NCI-H1092 treated with DMSO at 0.1 percent for 48 hours (cell line): ENCODE measurements around the gene LRRC47.
"Not testable (repeated sequence)": the region's sequence is repeated elsewhere in the genome, so short reads cannot be mapped to it uniquely, and the experiment has no call there.

Experiments used
- DNase-seq: peaks from one replicate; lab custom pipeline; 2025; lab: John Stamatoyannopoulos, UW

Gene LRRC47

GRCh38 chr1:3772027-3772714, 24.1 kb downstream of the LRRC47 start:
- DNase-seq = no peak

GRCh38 chr1:3771108-3772026, 24.9 kb downstream of the LRRC47 start:
- no peak for DNase-seq

DNA sequence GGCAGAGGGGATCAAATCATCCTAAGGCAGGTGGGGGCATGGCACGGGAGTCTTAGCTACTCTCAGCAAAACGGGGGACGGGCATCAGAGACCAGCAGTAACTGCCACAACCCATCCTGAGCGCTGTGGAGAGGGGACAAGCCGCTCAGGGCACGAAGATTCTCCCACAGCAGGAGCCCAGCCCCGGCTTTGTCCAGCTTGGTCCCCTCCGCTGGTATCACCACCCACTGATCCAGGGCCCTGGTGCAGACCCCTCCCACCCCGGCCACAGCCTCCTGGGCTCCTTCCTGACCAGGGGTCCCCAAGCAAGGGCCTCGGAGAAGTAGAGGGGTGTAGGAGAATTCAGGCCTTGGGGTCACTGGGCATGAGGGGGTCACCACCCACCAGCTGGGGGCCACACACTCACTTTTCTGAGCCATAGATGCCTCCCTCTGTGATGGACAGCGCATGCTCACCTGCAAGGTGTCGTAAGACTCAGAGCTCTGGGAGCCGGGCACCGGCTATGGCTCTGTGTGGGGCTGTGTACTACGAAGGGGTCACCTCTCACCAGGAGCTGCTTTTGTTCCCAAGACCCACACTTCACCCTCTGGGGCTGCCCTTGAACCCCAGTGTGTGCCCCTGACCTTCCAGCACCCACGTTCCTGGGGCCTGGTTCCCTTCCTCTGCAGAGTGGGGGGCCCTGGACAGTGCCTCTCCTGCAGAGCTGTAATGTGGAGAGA, 26.1 kb downstream of the LRRC47 start:
- DNase-seq = no peak

GRCh38 chr1:3768811-3769390, 27.4 kb downstream of the LRRC47 start:
- DNase-seq = no peak

DNA sequence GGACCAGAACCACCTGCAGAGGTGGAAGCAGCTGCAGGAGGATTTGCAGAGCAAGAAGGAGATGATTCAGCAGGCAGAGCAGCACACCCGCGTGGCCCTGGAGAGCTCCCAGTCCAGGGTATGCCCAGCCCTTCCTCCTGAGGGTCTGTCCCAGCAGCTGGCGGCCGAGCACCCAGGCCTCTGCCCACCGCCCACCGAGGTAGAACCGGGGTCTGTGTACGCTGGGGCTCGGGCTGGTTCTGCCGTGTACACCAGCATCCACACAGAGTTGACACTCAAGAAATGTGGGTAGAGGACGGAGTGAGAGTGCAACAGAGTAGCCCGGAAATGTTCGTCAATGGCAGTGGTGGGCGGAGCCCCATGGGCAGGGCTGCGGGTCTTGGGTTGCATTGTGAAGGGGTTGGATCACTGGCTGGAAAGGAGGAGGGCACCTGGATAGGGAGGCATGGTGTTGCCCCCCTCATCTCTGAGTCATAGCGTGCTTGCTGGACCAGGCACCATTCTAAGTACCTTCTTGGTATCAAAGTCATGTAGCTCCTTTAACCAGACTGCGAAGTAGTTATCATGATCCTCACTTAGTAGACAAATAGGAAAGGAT, 28.9 kb downstream of the LRRC47 start:
- no peak for DNase-seq

DNA sequence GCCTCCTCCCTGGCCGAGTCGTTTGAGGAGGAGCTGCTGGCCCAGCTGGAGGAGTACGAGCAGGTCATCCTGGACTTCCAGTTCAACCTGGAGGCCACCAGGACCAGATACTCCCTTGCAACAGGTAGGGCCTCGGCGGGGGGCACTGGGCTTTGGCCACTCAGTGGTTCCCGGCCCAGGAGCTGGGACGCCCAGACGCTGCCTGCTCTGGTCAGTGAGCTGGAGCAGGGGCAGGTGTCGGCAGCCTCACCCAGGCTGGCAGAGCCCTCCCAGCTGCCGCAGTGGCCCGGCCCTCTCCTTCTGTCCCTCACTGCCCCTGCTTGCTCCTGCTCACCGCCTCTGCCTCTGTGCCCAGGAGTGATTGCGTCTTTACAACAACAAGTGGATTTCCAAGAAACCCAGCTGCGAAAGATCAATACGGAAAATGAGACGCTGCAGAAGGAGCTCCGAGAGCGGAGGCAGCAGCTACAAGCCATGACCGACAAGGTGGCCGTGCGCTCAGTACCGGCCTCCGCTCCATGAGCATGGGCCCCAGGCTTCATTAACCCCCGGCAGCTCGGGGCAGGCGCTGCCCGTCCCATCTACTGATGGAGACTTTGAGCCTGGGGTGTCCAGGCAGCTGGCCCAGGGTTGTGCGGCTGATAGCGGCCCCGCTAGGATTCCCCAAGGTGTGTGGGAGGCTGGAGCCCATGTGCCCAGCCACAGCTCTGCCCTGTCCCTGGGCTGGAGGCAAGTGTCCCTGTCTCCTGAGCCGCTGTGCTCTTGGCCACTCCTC, 32.8 kb downstream of the LRRC47 start:
- DNase-seq = no peak

- no peak for DNase-seq
Observed at GRCh38 chr1:3762873-3763228, 33.4 kb downstream of the LRRC47 start.

- no peak for DNase-seq
Observed at GRCh38 chr1:3762151-3762872, 34.0 kb downstream of the LRRC47 start.

GRCh38 chr1:3761296-3762010, 34.8 kb downstream of the LRRC47 start:
- no peak for DNase-seq

GRCh38 chr1:3759796-3760195, 36.5 kb downstream of the LRRC47 start:
- DNase-seq = no peak

GRCh38 chr1:3759164-3759563, 37.1 kb downstream of the LRRC47 start:
- DNase-seq = no peak

- no peak for DNase-seq
Observed at GRCh38 chr1:3756394-3756793, 39.9 kb downstream of the LRRC47 start.

DNA sequence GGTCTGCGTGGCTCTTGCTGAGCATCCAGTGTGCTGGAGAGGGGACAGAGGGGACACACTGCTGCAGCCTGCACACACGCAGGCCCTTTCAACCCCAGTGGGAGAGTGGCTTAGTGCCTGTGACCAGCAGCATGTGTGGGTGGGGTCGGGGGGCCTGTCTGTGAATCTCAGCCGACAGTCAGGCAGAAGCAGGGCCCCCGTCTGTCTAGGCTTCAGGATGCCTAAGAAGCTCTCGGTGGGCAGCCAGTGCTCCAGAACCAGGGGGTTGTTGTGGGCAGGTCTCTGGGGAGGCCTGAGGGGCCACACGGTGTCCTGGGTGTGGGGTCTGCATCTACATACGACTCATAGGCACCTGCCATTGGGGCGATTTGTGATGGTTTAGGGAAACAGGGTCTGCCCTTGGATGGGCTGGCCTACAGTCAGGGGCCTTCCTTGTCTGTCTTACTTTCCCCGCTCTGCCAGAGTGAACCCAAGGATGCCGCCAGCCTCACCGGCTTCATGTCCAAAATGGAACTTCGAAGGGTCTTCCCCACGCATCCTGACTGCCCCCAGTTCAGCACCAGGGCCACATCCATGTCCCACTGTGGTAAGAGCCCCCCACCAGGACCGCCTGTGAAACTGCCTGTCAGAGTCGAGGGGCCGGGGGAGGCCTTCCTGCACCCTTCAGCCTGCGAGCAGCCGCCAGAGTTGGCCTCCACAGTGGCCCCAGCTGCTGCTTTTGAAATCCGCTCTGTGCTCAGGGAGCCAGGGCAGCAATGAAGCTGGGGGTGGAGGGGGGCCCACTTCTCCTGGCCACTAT, 42.4 kb downstream of the LRRC47 start:
- no peak for DNase-seq

DNA sequence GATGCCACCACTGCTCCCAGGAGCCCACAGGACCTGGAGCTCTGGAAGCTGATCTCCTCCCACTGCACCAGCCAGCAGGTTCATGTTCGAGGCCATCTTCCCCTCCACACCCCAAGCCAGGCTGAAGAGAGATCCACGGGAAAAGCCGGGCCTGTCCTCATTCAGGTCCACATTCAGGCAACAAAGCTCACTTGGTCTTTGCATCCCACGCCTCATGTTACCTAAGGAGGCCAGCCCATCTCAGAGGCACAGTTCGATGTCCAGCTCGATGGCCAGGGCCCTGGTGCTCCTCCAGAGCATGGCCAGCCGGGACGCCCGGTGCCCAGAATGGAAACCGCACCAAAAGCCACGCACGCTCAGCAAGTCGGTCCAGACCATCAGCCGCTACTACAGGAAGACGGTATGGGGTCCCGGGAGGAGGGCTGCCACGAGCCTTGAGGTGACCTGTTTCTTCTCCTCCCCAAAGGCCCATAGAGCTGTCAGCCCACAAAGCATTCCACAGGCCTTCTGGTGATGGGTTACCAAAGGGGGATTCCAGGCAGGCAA, 43.8 kb downstream of the LRRC47 start, which contains the start of gene CCDC27:
Gene CCDC27 (plus strand): TSS at position 51 of the 546 bp plus-strand sequence. CDS start 32 bp downstream, at position 83.
- no peak for DNase-seq

GRCh38 chr1:3750741-3751140, 45.6 kb downstream of the LRRC47 start:
- DNase-seq = no peak

- DNase-seq = no peak
Observed at GRCh38 chr1:3749512-3749911, 46.8 kb downstream of the LRRC47 start.

- DNase-seq = not testable (repeated sequence)
Observed at GRCh38 chr1:3748316-3748900, 47.9 kb downstream of the LRRC47 start.

- no peak for DNase-seq
Observed at GRCh38 chr1:3747903-3748302, 48.4 kb downstream of the LRRC47 start.
